ENCODE measurements around the gene UBR2.
"Not testable (repeated sequence)": the region's sequence is repeated elsewhere in the genome, so short reads cannot be mapped to it uniquely, and the experiment has no call there.

UBR2 gene

DNA sequence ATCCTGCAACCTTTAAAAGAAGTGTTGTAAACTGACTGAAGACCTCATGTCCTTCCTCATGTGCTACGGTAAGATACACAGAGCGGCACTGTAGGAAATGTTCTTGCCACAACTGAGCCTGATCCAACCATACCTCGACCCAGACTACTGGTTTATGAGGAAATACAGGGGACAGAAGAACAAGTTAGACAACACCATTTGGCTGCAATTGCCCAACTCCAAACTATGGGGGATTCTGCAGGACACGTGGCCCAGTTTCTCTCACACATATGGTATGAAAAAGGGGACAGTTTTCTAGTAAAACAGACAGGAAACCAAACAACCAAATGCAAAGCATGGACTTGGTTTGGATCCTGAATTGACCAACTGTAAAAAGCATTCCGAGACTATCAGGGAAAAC is 148.1 kb downstream of the UBR2 start:
- H3K4me1 Mint-ChIP-seq: peaks cover 11% of the 10 kb centered on the region
- H3K27ac Mint-ChIP-seq: no peak overlapping the region
- ATAC-seq: no peak
- no peak for DNase-seq
- H3K9me3 Mint-ChIP-seq: peaks cover 12 to 13% of the 10 kb centered on the region in 2 donors
- no peaks in the 10 kb centered on the region for H3K27me3 Mint-ChIP-seq
- no peak overlapping the region for H3K4me3 Mint-ChIP-seq

DNA sequence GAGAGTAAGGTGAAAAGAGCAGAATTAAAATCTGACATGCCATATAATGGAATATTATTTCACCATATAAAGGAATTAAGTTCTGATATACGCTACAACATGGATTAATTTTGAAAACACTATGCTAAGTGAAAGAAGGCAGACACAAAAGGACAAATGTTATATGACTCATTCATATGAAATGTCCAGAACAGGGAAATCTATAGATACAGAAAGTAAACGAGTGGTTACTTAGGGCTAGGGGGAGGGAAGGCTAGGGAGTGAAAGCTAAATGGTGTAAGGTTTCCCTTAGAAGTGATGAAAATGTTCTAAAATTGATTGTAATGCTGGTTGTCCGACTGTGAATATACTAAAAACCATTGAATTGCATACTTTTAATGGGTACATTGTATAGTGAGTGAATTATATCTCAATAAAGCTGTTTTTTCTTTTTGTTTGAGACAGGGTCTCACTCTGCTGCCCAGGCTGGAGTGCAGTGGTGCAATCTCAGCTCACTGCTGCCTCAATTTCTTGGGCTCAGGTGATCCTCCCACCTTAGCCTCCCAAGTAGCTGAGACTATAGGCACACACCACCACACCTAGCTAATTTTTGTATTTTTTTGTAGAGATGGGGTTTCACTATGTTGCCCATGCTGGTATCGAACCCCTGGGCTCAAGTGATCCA is 150.4 kb downstream of the UBR2 start:
- Mint-ChIP-seq H3K4me1 (peaks cover 11% of the 10 kb centered on the region), H3K4me3 (no peak overlapping the region), H3K27me3 (no peaks in the 10 kb centered on the region), H3K27ac (no peak overlapping the region), H3K9me3 (peaks cover 12 to 13% of the 10 kb centered on the region in 2 donors)
- DNase-seq: no peak
- ATAC-seq: no peak

DNA sequence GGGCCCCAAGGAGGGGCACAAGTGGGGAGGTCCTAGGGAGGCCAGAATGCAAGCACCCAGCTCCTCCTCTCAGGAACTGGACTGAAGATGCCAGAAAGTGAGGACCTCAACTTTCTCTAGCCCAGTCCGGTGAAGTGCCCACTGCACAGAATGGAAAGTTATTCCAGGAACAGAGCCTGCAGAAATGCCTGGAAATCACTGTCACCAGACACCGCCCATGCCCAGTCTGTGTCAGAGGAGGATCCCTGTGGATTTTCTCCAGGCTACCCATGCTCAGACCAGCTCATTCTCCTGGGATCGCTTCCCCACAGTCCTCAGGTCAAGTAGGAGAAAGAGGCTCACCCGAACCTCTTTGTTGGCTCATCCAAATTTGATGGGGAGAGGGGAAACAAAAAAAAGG is 152.0 kb downstream of the UBR2 start:
- Mint-ChIP-seq H3K4me1 (peaks cover 2% of the 10 kb centered on the region), H3K27me3 (no peaks in the 10 kb centered on the region), H3K4me3 (no peak overlapping the region), H3K27ac (no peak overlapping the region), H3K9me3 (peaks cover 12 to 13% of the 10 kb centered on the region in 2 donors)
- ATAC-seq: no peak
- DNase-seq: no peak

GRCh38 chr6:42720739-42721138 is 156.9 kb downstream of the UBR2 start:
- no peak overlapping the region for H3K27ac Mint-ChIP-seq
- H3K9me3 Mint-ChIP-seq: no peaks in the 10 kb centered on the region
- ATAC-seq: no peak
- no peak overlapping the region for H3K4me3 Mint-ChIP-seq
- no peak for DNase-seq
- H3K4me1 Mint-ChIP-seq: peaks cover 1% of the 10 kb centered on the region
- H3K27me3 Mint-ChIP-seq: no peaks in the 10 kb centered on the region

GRCh38 chr6:42722497-42722896 is 158.7 kb downstream of the UBR2 start, which contains the start of gene PRPH2:
Gene PRPH2 (minus strand): TSS chr6:42722597. CDS start chr6:42722334, 263 bp downstream.
- ATAC-seq: no peak
- Mint-ChIP-seq H3K27ac (peak within 1 kb of the TSS in 1 of 2 donors; percentile 13), H3K27me3 (no peaks in the 10 kb centered on the region), H3K9me3 (no peaks in the 10 kb centered on the region), H3K4me1 (peaks cover 19% of the 10 kb centered on the region), H3K4me3 (no peak within 1 kb of the TSS)
- no peak for DNase-seq

- ATAC-seq (no peak), DNase-seq (no peak)
- Mint-ChIP-seq H3K27ac (no peak overlapping the region), H3K27me3 (no peaks in the 10 kb centered on the region), H3K4me3 (no peak overlapping the region), H3K9me3 (no peaks in the 10 kb centered on the region), H3K4me1 (peaks cover 25% of the 10 kb centered on the region)
Measured at GRCh38 chr6:42724825-42725224, 161.0 kb downstream of the UBR2 start.

- H3K4me1 Mint-ChIP-seq: peaks cover 25% of the 10 kb centered on the region
- peak overlapping the region; percentile 99 for H3K27ac Mint-ChIP-seq
- DNase-seq: no peak
- H3K9me3 Mint-ChIP-seq: no peaks in the 10 kb centered on the region
- H3K4me3 Mint-ChIP-seq: peak overlapping the region; percentile 86 to 90
- no peaks in the 10 kb centered on the region for H3K27me3 Mint-ChIP-seq
- ATAC-seq: no peak
Measured at GRCh38 chr6:42726026-42726425, 162.2 kb downstream of the UBR2 start.

- ATAC-seq (peak; percentile 97), DNase-seq (peak; percentile 71 to 73)
- H3K27ac Mint-ChIP-seq: peak overlapping the region; percentile 99
- no peaks in the 10 kb centered on the region for H3K27me3 Mint-ChIP-seq
- no peaks in the 10 kb centered on the region for H3K9me3 Mint-ChIP-seq
- H3K4me1 Mint-ChIP-seq: peaks cover 25% of the 10 kb centered on the region
- peak overlapping the region; percentile 86 to 90 for H3K4me3 Mint-ChIP-seq
Measured at GRCh38 chr6:42726485-42727086, 162.8 kb downstream of the UBR2 start.

DNA sequence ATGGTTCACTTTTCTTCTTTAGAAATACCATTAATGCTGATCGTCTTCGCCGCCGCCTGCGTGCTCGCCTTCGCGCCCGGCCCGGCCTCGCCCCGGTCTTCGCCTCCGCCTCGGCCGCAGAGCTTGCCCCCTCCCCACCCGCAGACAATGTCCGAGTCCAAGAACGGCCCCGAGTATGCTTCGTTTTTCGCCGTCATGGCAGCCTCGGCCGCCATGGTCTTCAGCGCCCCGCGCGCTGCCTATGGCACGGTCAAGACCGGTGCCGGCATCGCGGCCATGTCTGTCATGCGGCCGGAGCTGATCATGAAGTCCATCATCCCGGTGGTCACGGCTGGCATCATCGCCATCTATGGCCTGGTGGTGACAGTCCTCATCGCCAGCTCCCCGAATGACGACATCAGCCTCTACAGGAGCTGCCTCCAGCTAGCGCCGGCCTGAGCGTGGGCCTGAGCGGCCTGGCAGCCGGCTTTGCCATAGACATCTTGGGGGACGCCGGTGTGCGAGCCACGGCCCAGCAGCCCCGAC is 163.3 kb downstream of the UBR2 start:
- H3K9me3 Mint-ChIP-seq: no peaks in the 10 kb centered on the region
- H3K4me3 Mint-ChIP-seq: peak overlapping the region; percentile 86 to 90
- H3K4me1 Mint-ChIP-seq: peaks cover 25% of the 10 kb centered on the region
- ATAC-seq (peak; percentile 24), DNase-seq (peak in 1 of 2 donors; percentile 21)
- H3K27ac Mint-ChIP-seq: peak overlapping the region; percentile 99
- H3K27me3 Mint-ChIP-seq: no peaks in the 10 kb centered on the region

GRCh38 chr6:42727627-42728026 is 163.8 kb downstream of the UBR2 start:
- ATAC-seq: no peak
- Mint-ChIP-seq H3K27ac (peak overlapping the region; percentile 74 to 99), H3K4me1 (peaks cover 25% of the 10 kb centered on the region), H3K4me3 (peak overlapping the region; percentile 57 to 90), H3K9me3 (no peaks in the 10 kb centered on the region), H3K27me3 (no peaks in the 10 kb centered on the region)
- no peak for DNase-seq

DNA sequence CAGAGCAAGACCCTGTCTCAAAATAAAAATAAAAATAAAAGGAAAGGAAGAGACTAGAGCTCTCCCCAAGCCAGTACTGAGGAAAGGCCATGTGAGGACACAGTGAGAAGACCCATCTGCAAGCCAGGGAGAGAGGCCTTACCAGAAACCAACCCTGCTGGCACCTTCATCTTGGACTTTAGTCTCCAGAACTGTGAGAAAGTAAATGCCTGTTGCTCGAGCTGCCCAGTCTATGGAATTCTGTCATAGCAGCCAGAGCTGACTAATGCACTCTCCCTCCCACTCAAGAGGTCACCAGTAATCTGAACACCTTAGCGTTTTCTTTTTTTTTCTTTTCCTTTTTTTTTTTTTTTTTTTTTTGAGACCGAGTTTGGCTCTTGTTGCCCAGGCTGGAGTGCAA is 165.9 kb downstream of the UBR2 start:
- ATAC-seq: no peak
- H3K27ac Mint-ChIP-seq: no peak overlapping the region
- H3K4me1 Mint-ChIP-seq: peaks cover 25% of the 10 kb centered on the region
- no peaks in the 10 kb centered on the region for H3K9me3 Mint-ChIP-seq
- H3K4me3 Mint-ChIP-seq: no peak overlapping the region
- no peaks in the 10 kb centered on the region for H3K27me3 Mint-ChIP-seq
- no peak for DNase-seq

- H3K9me3 Mint-ChIP-seq, H3K4me3 Mint-ChIP-seq, H3K27me3 Mint-ChIP-seq, DNase-seq, H3K4me1 Mint-ChIP-seq, ATAC-seq, H3K27ac Mint-ChIP-seq: not testable (repeated sequence)
Measured at GRCh38 chr6:42733867-42734481, 170.1 kb downstream of the UBR2 start.

DNA sequence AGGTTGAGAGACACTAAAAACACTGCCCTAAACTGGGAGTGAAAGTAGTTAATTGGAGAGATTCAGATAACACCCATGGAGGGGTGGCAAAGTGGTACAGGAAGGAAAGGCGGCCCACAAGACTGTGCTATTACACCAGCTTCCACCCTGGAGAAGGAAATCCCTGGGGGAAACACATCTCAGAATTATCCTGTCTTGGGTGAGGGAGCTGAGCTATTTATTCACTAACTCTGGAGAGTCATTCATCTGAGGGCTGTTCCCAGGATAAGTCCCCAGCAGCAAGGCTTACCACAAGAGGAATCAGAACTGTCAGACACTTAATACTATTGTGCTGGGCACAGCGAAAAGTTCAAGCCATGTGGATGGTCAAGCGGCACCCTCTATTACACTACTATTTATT is 172.1 kb downstream of the UBR2 start:
- DNase-seq: no peak
- no peaks in the 10 kb centered on the region for H3K4me1 Mint-ChIP-seq
- no peak overlapping the region for H3K27ac Mint-ChIP-seq
- ATAC-seq: no peak
- no peak overlapping the region for H3K4me3 Mint-ChIP-seq
- no peaks in the 10 kb centered on the region for H3K27me3 Mint-ChIP-seq
- no peaks in the 10 kb centered on the region for H3K9me3 Mint-ChIP-seq

DNA sequence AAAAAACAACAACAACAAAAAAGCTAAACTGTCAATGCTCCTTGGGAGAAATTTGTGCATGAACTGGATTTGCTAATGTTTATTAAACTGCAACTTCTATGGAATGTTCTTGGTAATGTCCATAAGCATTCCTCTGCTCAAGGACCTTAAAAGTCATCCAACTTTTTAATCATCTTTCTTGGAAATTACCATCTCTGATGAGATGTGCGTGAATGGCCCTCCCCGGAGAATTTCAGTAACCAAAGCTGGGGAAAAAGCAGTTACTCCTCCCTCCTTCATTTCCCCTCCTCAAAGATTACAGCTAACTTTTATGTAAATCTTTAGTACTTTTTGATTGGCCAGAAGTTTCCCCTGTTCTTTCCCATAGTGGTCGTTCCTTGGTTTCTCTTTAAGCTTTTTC is 176.9 kb downstream of the UBR2 start:
- Mint-ChIP-seq H3K27ac (no peak overlapping the region), H3K9me3 (no peaks in the 10 kb centered on the region)
- ATAC-seq: no peak

DNA sequence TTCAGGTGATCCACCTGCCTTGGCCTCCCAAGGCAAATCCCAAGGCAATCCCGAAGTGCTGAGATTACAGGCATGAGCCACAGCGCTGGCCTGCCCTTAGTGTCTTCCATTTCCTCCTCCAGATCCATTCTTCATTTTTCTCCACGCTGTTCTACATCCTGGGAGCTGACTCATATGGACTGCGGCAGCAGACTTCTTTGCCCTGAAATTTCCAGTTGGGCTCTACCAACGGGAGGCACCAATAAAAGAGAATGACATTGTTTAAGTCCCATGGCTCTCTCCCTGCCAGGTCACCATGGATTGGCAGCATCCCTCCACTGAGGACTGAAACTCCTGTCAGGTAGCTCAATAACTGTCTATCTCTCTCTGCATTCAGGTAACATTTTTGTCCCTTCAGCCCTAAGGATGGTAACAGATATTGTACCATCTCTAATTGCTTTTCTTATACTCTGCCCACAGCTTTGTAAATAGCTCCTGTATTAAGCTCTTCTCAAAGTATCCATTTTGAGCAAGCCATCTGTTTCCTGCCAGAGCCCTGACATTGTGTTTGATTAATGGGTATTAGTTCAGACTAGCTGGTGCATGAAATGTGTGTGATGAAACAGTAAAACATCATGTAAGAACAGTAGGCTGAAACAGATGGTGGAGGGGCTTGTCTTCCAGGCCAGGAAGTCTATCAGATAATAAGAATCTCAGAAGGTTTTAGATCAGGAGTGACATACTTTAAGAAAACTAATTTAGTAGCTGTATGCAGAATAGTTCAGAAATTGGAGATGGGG is 178.5 kb downstream of the UBR2 start:
- Mint-ChIP-seq H3K27ac (no peak overlapping the region), H3K4me1 (peaks cover 11% of the 10 kb centered on the region), H3K9me3 (no peaks in the 10 kb centered on the region), H3K4me3 (no peak overlapping the region), H3K27me3 (no peaks in the 10 kb centered on the region)
- no peak for DNase-seq
- ATAC-seq: no peak

More for the DNA sequence above, 176.9 kb downstream of the UBR2 start:
- H3K4me1 Mint-ChIP-seq: peaks cover 9% of the 10 kb centered on the region
- DNase-seq: no peak
- H3K4me3 Mint-ChIP-seq: no peak overlapping the region
- H3K27me3 Mint-ChIP-seq: no peaks in the 10 kb centered on the region

Measured in stimulated activated naive CD8-positive, alpha-beta T cell treated with anti-CD3 and anti-CD28 coated beads, Interleukin-15, amount 100 ng/mL, for 72 hours (primary cell).